Stimulated activated CD4-positive, alpha-beta T cell treated with anti-CD3 and anti-CD28 coated beads, Interleukin-15, amount 100 ng/mL, for 24 hours (primary cell): ENCODE results near the gene LAMTOR5.
"Not testable (repeated sequence)": the region's sequence is repeated elsewhere in the genome, so short reads cannot be mapped to it uniquely, and the experiment has no call there.

Source experiments
- DNase-seq: peaks from one replicate; pipeline ENCODE4 v3.0.0-alpha.2; 2020

The LAMTOR5 gene

DNA sequence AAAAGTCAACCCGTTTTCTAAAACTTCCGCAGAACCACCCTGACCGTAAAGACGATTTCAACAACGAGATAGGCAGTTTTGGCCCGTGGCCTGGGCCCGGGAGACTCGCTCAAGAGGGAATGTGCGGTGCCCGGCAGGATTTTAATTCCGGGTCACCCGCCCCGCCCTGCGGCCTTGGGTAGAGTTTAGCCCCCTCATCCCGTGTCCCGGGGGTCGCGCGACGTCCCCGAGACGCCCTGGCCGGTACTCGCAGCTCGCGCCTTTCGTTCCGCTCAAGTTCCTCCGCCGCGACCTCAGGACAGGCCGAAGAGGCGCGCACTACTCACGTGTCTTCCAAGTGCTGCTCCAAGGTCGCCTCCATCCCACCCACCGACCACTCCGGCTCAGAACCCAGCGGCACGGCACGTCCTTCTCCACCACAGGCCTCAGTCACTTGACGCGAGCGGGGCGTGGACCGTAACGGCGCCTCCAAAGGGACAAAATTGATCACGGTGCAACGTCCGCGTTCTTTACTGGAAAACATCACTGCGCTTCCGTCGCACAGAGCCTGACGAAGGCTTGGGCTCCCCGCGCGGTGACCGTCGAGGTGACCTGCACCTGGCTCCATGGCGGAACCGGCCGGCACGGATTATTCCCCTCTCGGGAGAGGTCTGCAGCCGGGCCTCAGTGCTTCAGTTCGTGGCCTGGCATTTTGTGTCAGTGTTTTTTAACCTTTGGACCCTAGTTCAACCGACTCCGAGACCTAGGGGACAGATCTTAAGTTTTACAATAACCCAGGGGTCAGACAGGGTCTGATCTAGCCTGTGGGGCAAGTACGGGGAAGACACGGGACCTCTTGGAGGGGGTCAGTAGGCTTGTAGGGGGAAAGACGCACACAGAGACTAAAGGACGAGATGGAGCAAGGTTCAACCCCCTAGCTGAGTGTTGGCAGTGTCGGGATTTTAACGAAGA, at the start of gene LAMTOR5:
LAMTOR5 (minus strand) TSS at position 435 of the 951 bp plus-strand sequence; CDS start at position 361, 74 bp downstream.
- DNase-seq, result peak; percentile 94

DNA sequence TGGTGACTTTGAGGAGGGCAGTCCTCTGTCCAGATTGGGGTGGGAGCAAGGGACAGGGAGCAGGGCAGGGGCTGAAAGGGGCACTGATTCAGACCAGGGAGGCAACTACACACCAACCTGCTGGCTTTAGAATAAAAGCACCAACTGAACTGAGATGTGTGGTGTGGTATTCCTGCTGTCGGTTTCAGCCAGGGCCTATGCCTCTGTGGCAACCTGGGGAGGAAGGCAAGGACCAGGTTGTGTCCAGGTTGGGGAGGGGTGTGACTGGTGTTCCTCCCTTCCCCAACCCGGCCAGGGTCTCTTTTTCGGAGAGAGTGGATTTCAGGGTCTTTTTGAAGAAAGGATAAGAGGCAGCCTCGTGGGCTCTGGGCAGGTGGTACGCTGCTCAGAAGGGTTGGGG, 49.7 kb upstream of the LAMTOR5 start:
- DNase-seq, result no peak

DNA sequence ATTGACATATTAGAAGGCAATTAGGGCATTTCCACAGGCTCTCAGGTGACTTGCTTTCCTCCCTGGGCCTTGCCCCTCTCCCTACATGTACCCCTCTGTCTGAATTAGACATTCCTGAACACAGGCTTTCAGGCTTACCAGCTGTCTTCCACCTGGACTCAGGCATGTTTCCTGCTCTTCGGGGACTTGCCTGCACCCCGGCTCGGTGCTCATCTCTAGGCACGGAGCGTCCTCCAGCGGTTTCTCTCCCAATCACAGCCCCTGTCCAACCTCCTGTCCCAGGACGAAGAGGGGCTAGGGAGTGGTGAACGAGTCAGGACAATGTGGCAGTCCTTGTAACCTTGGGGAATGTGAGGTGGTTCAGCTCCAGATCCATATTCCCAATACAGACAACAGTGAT, 47.7 kb upstream of the LAMTOR5 start:
- DNase-seq, result no peak

DNA sequence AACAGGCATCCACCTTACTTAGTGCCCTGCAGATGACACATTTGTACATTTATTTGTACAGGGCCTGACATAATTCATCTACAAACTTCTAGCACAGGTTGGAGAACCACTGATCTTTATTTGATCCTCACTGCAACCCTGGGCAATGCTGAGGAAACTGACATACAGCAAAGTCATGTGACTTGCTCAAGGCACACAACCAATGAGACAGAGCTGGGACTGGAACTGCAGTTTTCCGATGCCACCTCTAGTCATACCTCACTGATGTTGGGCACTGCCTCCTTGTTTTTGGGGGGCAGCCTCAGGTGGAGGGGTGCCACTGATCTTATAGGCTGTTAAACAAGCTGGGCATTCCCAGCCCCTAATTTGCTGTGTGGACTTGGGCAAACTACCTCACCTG, 46.8 kb upstream of the LAMTOR5 start:
- DNase-seq, result no peak

DNA sequence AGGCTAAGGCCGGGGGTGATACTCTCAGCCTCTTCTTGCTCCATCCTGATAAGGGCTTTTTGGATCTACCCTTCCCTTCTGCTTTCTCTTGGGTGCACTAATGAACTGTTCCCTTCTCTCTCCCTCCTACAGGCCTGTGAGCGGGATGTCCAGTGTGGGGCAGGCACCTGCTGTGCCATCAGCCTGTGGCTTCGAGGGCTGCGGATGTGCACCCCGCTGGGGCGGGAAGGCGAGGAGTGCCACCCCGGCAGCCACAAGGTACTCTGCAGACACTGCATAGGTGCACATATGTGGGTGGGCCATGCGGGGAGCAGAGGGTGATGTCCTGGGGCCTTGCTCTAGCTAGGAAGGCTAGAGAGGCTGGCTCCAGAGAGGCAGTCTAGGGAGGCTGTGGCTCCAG, 46.3 kb upstream of the LAMTOR5 start:
- no peak for DNase-seq

DNA sequence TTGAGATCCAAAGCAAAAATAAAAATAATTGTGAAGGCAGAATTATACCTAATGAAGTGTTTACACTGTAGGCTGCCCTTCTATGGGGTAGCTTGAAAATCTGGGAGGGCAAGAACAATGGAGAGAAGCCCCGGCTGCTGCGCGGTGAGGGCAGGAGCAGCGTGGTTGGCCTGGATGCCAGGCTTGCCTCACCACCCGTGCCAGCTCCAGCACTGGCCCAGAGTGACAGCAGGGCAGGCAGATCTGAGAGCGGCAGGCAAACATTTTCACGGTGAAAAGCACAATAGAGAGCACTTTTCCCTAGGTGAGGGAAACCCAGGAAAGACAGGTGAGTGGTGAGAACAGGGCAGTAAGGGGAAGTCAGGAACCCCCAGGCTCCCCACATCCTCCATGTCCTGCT, 44.8 kb upstream of the LAMTOR5 start:
- DNase-seq, result no peak

DNA sequence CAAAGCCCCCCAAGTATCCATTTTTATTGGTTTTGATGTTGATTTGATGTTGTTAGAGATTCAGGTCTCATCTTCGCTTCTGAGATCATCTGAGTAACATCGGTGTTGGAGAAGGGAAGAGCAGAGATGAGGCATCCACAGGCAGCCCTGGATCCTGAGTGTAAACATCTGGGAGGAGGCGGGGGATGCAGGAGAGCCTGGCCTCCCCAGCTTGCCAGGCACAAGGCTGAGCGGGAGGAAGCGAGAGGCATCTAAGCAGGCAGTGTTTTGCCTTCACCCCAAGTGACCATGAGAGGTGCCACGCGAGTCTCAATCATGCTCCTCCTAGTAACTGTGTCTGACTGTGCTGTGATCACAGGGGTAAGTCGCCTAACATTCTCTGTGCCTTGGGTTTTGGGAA, 43.4 kb upstream of the LAMTOR5 start, which contains the start of gene PROK1:
PROK1 (plus strand) TSS at position 221 of the 400 bp plus-strand sequence; CDS start at position 289, 68 bp downstream.
- DNase-seq, result no peak

DNA sequence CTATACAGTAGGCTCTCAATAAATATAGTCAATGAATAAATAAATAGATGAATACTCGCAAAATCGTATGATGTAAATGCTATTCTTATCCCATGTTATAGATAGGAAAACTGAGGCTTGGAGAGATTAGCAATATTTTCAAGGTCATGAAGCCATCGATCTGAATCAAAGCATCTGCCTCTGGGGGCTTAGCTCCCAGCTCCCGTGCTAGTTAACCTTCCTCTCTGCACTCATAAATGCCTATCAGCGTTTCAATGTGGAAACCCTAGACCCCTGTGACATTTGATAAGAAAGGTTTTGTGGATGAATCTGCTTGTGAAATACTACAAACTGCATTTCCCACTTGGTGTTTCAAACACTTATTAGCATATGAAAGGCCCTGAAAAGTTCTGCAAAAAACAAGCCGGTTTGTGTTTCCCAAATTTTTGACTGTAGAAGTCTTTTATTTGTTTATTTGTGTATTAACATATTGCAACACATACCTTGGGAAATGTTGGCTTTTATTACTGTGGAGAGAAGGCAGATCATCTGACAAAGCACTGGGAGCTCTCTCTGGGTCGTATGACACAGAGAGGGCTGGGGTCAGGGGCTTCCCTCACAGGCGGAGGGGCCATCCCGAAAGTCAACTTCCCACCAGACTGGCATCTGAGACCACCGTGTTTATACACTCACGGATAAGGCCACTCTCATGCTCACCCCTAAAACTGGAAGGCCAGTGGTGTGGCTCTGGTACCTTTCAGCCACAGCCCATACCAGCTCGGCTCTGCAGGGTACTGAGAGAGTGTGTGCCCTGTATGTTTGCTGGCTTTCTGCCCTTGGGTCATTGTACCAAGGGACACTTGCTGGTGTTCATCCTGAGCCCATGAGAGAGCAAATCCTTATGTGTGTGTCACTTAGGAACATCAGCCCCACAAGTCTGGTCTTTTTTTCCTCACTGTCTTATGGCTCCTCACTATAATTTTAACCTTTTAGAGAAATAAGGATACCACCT, 42.5 kb upstream of the LAMTOR5 start:
- DNase-seq, result no peak

DNA sequence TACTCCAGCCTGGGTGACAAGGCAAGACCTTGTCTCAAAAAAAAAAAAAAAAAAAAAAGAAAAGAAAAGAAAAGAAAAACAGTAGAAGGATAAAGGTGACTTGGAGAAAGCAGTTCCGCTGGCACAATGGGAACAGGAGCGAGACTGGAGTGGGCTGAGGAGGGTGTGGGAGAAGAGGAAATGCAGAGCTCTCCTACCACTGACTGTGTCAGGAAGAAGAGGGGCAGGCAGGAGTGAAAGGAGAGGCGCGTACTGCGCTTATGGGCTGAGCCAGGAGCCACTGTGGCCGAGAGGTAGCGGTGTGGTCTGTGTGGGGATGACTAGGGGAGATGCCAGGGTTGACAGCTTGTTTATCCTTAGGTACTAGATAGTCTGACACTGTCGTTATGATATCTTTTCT, 37.1 kb upstream of the LAMTOR5 start:
- no peak for DNase-seq

DNA sequence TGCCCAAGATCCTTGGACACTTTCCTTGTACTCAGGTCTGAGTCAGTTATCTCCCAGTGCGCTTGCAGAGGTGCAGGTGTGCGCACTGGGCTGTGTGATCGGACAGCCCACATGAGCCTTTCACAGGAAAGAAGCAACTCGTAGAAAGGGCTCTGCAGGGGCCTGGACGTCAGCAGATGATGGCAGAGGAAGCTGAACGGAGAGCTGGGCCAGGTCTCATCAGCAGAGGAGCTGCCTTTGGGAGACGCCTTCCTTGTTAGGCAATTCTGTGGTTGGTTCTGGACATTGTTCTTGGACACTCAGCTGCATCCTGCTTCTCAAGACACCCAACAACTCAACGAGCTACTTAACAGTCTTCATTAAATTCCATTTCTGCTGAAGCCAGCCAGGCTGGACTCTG, 36.0 kb upstream of the LAMTOR5 start:
- no peak for DNase-seq

DNA sequence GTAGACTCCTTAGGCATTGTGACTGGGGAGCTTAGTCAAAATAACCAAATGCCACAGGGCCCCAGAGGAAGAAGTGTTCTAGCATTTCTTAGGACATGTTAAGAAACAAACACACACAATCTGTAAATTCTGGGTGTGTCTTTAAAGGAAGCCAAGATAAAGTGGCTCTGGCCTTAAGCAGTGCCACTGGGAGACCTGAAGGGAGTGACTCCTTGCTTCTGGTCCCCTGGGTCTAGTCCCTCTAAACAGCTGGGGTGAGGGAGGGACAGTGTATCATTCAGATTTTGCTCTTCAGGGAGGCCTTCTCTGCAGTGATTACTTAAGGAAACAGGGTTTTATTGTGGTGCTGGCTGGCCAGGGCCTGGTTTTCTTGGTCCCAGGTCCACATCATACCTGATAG, 34.4 kb upstream of the LAMTOR5 start:
- no peak for DNase-seq

DNA sequence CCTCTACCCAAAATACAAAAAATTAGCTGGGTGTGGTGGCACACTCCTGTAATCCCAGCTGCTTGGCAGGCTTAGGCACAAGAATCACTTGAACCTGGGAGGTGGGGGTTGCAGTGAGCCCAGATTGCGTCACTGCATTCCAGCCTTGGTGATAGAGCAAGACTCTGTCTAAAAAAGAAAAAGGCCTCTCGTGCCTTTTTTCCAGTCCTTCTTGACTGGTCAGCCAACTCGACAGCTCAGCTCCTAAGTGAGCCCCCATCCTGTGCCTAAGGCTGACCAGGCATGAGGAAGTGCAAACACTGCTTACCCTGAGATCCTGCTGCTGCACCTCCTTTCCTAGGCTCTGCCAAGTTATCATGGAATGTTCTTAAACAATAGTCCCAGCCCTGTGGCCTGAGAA, 33.4 kb upstream of the LAMTOR5 start:
- DNase-seq, result no peak

DNA sequence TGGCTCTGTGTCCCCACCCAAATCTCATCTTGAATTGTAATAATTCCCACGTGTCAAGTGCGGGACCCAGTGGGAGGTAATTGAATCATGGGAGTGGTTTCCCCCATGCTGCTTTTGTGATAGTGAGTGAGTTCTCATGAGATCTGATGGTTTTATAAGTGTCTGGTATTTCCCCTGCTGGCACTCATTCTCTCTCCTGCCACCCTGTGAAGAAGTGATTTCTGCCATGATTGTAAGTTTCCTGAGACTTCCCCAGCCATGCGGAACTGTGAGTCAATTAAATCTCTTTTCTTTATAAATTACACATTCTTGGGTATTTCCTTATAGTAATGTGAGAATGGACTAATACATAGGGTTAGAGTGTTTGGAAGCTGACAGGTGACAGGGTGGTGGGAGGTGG, 32.4 kb upstream of the LAMTOR5 start:
- DNase-seq, result not testable (repeated sequence)

DNA sequence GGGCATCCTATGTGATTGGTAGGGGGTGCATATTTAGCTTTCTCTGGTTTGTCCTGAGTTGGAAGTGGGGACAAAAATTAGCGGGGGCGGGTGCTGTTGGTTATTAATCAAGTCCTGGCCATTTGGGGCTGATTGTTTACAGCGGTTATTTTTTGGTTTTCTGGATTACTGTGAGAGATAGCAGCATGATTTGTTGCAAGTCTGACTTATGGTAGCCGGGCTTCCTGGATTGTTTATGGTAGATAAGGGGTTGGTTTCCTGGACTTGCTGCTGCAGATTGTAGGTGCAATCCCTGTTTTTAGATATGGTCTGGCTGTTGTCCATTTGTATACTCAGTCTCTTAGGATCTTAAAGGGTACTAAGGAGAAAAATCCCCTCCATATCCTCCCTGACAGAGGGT, 31.4 kb upstream of the LAMTOR5 start:
- no peak for DNase-seq

DNA sequence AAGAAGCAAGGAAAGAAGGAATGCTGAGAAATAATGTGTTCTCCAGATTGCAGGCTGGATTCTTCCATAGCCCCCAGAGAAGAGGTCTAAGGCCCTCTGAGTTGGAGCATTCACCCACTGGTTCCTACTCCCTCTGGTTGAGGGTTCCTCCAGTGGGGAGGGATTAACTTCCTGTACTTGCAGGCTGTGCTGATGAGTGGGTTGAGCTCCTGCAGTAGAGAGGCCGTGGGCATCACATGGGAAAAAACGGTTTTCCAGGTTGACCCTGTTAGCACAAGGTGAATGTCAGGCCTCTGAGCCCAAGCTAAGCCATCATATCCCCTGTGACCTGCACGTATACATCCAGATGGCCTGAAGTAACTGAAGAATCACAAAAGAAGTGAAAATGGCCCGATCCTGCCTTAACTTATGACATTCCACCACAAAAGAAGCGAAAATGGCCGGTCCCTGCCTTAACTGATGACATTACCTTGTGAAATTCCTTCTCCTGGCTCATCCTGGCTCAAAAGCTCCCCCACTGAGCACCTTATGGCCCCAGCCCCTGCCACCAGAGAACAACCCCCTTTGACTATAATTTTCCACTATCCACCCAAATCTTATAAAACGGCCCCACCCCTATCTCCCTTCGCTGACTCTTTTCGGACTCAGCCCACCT, 30.3 kb upstream of the LAMTOR5 start:
- DNase-seq, result not testable (repeated sequence)

DNA sequence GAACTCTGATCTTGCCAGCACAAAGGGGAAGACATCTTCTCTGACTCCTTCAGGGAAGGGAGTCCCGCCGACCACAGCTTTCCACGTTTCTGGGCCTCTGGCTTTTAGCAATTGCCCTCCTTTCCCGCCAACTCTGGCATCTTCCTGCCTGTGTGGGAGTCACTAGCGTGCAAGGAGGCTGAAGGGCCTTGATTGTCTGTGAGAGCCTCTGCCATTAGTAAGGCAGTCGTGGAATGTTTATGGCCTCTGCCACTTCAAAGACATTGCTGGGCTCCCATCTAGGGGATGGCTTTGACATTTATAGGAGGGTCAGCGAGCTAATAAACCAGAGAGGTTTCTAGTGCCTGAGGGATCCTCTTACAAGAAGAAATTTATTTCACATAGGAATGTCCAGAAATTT, 29.1 kb upstream of the LAMTOR5 start:
- no peak for DNase-seq

DNA sequence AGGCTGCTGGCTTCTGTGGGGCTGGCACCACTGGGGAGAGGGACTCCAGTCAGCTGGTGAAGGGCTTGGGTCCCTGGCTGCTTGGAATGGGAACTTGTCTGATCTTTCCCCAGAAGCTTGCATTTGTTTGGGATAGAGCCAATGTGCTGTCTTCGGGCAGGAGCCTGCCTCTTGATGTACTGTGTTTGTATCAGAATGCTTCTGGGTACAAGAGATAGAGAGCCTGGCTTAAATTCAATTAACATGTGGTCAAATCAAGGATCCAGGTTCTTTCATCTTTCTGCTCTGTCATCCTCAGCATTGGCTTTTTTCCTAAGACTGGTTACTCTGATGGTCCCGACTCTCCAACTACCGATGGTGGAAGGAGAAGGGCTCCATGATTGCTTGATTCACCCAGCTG, 27.5 kb upstream of the LAMTOR5 start:
- no peak for DNase-seq

DNA sequence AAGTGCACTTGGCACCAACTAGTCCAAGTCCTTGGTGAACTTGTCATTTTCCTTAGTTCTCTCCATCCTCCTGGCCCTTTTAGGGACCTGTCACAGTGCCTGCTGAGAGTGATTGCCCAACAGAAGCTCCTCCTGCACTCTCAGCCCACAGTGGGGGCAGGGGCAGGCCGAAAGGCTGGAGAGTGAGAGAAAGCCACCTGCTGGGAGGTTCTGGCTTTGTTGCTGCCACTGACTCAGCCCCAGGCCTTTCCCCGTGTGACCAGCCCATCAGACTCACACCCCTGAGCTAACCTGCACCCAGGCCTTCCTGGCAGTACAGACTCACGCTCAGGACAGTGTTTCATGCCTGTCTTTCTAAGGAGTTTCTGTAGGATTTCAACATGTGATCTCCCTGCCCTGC, 26.3 kb upstream of the LAMTOR5 start:
- DNase-seq, result no peak

DNA sequence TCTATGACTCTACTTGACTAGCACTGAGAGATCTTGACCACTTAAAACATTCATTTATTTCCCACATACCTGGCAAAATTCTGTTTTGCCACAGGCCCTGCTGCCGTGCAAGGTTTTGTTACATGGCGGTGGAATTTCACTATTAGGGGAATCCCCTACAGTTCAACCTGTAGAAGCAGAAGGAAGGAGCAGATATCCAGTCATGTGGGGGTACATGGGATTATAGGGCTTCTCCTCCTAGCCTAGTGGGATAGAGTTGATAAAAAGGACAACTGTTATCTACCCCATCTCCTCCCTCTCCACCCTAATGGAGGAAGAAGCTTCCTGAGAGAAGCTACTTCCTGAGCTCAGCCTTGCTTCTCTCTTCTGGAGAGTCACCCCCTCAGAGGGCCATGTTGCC, 25.7 kb upstream of the LAMTOR5 start:
- no peak for DNase-seq

DNA sequence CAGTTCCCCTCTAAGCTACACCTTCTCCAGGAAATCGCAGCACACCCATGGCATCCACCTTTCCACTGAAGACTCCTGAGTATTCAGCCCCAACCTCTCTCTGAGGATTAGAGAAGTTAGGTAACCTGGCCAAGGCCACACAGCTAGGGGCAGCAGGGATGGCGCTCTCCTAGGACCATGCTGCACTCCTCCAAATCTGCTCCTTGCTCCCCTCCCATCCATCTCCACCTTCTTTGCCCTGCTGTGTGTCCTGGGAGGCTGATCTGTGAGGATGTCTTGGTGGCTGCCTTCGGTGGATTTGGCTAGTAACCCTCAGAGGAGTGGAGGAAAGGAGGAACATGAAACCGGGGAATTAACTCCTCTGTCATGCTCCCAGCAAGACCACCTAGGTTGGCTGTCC, 23.4 kb upstream of the LAMTOR5 start:
- no peak for DNase-seq

DNA sequence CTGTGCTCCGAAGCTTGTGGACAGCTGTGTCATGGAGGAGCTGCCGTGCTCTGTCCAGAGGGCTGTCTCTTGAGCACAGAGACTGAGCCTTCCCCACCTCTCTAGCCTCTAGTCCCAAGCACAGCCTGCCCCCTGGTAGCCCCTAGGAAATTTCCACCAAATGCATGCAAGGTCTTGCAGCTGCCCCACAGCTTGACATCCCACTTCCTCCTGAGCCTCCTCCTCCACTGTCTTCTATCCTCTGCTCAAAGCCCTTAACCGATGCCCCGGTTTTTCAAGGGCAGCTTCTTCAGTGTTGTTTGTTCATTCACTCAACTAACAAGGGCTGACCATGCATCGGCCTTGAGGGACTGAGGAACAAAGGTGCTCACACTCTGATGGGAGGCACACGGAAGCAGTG, 22.9 kb upstream of the LAMTOR5 start:
- DNase-seq, result no peak

DNA sequence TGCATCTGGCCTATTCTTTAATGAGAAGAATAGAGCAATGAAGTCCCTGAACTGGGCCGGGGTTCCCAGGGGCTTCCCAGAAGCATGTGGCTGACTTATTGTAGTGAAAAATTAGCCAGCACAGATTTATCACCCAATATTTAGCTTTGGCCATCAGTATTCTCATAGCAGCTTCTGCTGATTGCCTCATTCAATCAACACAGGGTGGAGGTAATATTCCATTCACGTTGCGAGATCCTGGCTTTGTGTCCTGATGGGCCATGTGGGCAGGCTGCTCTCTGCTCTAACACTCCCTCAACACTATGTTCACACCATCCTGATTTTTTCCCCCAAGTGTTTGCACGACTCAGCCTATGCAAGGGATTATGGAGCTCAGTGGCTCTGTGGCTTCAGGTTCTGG, 21.5 kb upstream of the LAMTOR5 start:
- no peak for DNase-seq

DNA sequence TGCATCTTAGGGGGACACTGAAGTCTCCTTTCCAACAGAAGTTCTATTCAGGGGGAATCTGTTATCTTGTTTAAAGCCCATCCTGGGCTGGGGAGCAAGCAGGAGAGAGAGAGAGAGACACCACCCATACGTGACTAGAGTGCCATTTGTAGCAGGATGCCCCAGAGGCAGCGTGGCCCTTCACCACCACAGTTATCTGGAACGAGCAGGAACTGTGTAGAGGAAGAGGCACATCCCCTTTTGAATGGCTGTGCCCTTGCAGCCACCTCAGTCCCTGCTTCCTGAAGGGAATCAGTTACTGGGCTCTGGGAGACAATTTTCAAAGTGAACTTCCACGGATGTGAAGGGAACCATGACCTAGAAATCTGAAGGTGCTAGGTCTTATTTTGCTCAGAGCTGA, 19.4 kb upstream of the LAMTOR5 start:
- no peak for DNase-seq
